ENCODE results near the gene FIZ1.
A peak's percentile ranks its signal among the peaks of the same experiment; 100 is the strongest.

The FIZ1 gene

GRCh38 chr19:55613396-55613795 lies 14.1 kb upstream of the FIZ1 start:
- no peak for DNase-seq

- no peak for DNase-seq
Observed at GRCh38 chr19:55611983-55612645, 12.8 kb upstream of the FIZ1 start.

GRCh38 chr19:55611300-55611982 lies 12.1 kb upstream of the FIZ1 start:
- DNase-seq: no peak

GRCh38 chr19:55609326-55609725 lies 10.0 kb upstream of the FIZ1 start:
- DNase-seq: no peak

- DNase-seq: no peak
Observed at GRCh38 chr19:55606817-55607216, 7.5 kb upstream of the FIZ1 start.

- DNase-seq: no peak
Observed at GRCh38 chr19:55606471-55606787, 7.1 kb upstream of the FIZ1 start.

GRCh38 chr19:55605637-55606470 lies 6.5 kb upstream of the FIZ1 start, which contains the start of gene ZNF865:
Gene ZNF865 (plus strand): TSS chr19:55605647. CDS start chr19:55613619, 7,972 bp downstream.
- DNase-seq: peak; percentile 86

GRCh38 chr19:55605207-55605636 lies 5.9 kb upstream of the FIZ1 start:
- peak; percentile 96 for DNase-seq

- peak; percentile 45 for DNase-seq
Observed at GRCh38 chr19:55603581-55604292, 4.4 kb upstream of the FIZ1 start.

- no peak for DNase-seq
Observed at GRCh38 chr19:55603115-55603514, 3.8 kb upstream of the FIZ1 start.

- DNase-seq: no peak
Observed at GRCh38 chr19:55602104-55603001, 3.0 kb upstream of the FIZ1 start.

GRCh38 chr19:55601084-55601483 lies 1.8 kb upstream of the FIZ1 start:
- peak; percentile 34 for DNase-seq

GRCh38 chr19:55600662-55601028 lies 1.3 kb upstream of the FIZ1 start:
- DNase-seq: no peak

- DNase-seq: peak; percentile 94
Observed at GRCh38 chr19:55599842-55600661, 735 bp upstream of the FIZ1 start, which contains the start of gene ZNF524. Gene ZNF524 (plus strand): TSS chr19:55600288. CDS start chr19:55602113, 1,825 bp downstream.

GRCh38 chr19:55598719-55599467 lies 424 bp downstream of the FIZ1 start:
- DNase-seq: peak; percentile 97

GRCh38 chr19:55598034-55598433 lies 1.3 kb downstream of the FIZ1 start:
- DNase-seq: no peak

GRCh38 chr19:55597501-55597921 lies 1.8 kb downstream of the FIZ1 start:
- DNase-seq: no peak

- DNase-seq: no peak
Observed at GRCh38 chr19:55596304-55596703, 3.0 kb downstream of the FIZ1 start.

GRCh38 chr19:55594996-55595545 lies 4.2 kb downstream of the FIZ1 start:
- DNase-seq: no peak
